Endothelial cell of umbilical vein (primary cell): ENCODE results near the gene P2RY6. TPM values are rescaled to one million over a fixed set of nuclear protein-coding genes. Genes with fewer than 3 reads are reported as not detected.

Experiments used
- BruUV-seq: library from RNA; stranded (reverse); fragments of 400-500 nt; replicated peaks from 2 replicates; lab custom pipeline; 2021; lab: Mats Ljungman, UMichigan
- CTCF ChIA-PET: fragments of 300-600, 350-600 bp; sonication (Branson Sonifier 250); formaldehyde crosslinking; loops from one replicate; lab custom pipeline; 2021; ENCODE audit warnings: antibody characterized with exemption, inconsistent platforms; lab: Charles Lee
- POLR2A ChIA-PET: fragments of 300-600, 350-600 bp; sonication (Branson Sonifier 250); formaldehyde crosslinking; loops from one replicate; lab custom pipeline; 2021; ENCODE audit warnings: antibody characterized with exemption, inconsistent platforms; lab: Charles Lee
- DNase-seq: peaks from one replicate; pipeline ENCODE4 v3.0.0-alpha.2; 2011; ENCODE audit warnings: low read depth, low spot score
- FAIRE-seq: peaks from 2 replicates; lab custom pipeline; 2011; peaks lifted over from hg19 to GRCh38; lab: Jason Lieb, UNC
- H2AFZ ChIP-seq: 2 replicates; pipeline ENCODE4 v1.6.0; 2012; ENCODE audit warnings: low read depth, low read length, control low read depth, inconsistent platforms
- H3K27ac ChIP-seq: 2 replicates; pipeline ENCODE4 v1.5.1; 2011; ENCODE audit warnings: low read depth, mild to moderate bottlenecking, control low read depth, low read length, moderate library complexity; ENCODE audit not compliant: insufficient read depth
- H3K27me3 ChIP-seq, 2 experiments: 2 replicates each; pipeline versions ENCODE4 v1.6.0 to v1.6.1; 2011; ENCODE audit warnings: low read length in 2 of 2, mixed read lengths in 1 of 2; ENCODE audit not compliant: control insufficient read depth in 2 of 2, insufficient read depth in 2 of 2
- H3K36me3 ChIP-seq, 2 experiments: 2 replicates in 1 of 2; 3 replicates in 1 of 2; pipeline ENCODE4 v1.5.1; 2011; ENCODE audit warnings: low read length in 2 of 2, mild to moderate bottlenecking in 1 of 2, moderate library complexity in 1 of 2; ENCODE audit not compliant: control insufficient read depth in 2 of 2, insufficient read depth in 2 of 2; ENCODE audit errors: extremely low read depth in 1 of 2
- H3K4me1 ChIP-seq: 3 replicates; pipeline ENCODE4 v1.5.1; 2011; ENCODE audit warnings: mild to moderate bottlenecking, low read length; ENCODE audit not compliant: control insufficient read depth, insufficient read depth; ENCODE audit errors: extremely low read depth
- H3K4me2 ChIP-seq: 2 replicates; pipeline ENCODE4 v1.6.1; 2011; ENCODE audit warnings: low read length, control low read depth, mixed read lengths; ENCODE audit not compliant: insufficient read depth
- H3K4me3 ChIP-seq, 3 experiments: fragments of 200-600 bp in 1 of 3; sonication (generic), shearing (Covaris generic) in 1 of 3; replicated peaks in 1 of 3; 2 replicates each; pipeline ENCODE4 v1.5.1; 2011 to 2016; ENCODE audit warnings: control low read depth in 3 of 3, low read length in 3 of 3, mild to moderate bottlenecking in 2 of 3, inconsistent platforms in 1 of 3, low read depth in 1 of 3, moderate library complexity in 1 of 3; ENCODE audit not compliant: insufficient read depth in 1 of 3
- H3K79me2 ChIP-seq: 2 replicates; pipeline ENCODE4 v1.6.0; 2012; ENCODE audit warnings: low read length, inconsistent platforms; ENCODE audit not compliant: control insufficient read depth, insufficient read depth
- H3K9ac ChIP-seq: replicated peaks from 2 replicates; pipeline ENCODE3; 2011; ENCODE audit warnings: low read length, control low read depth; ENCODE audit not compliant: insufficient read depth; ENCODE audit errors: extremely low read depth
- H3K9me1 ChIP-seq: replicated peaks from 3 replicates; pipeline ENCODE4 v1.6.0; 2011; ENCODE audit warnings: mild to moderate bottlenecking, low read length; ENCODE audit not compliant: control insufficient read depth, insufficient read depth; ENCODE audit errors: extremely low read depth
- H3K9me3 ChIP-seq: replicated peaks from 2 replicates; pipeline ENCODE4 v1.5.1; 2012; ENCODE audit warnings: low read length, inconsistent platforms; ENCODE audit not compliant: control insufficient read depth, insufficient read depth
- H4K20me1 ChIP-seq: replicated peaks from 2 replicates; pipeline ENCODE3; 2011; ENCODE audit warnings: mild to moderate bottlenecking, low read length; ENCODE audit not compliant: control insufficient read depth, insufficient read depth; ENCODE audit errors: extremely low read depth
- EZH2 ChIP-seq: IDR thresholded peaks from 2 replicates; pipeline ENCODE4 v1.6.1; 2012; ENCODE audit warnings: borderline replicate concordance, low read depth, mild to moderate bottlenecking, moderate library complexity, low read length, inconsistent platforms; ENCODE audit not compliant: severe bottlenecking
- FOS ChIP-seq: IDR thresholded peaks from 2 replicates; pipeline ENCODE4 v1.6.1; 2011; ENCODE audit warnings: mild to moderate bottlenecking, low read length, moderate library complexity, borderline replicate concordance; ENCODE audit not compliant: insufficient read depth
- GATA2 ChIP-seq: IDR thresholded peaks from 2 replicates; pipeline ENCODE4 v1.7.0; 2011; ENCODE audit warnings: low read depth, mild to moderate bottlenecking, moderate library complexity, mixed read lengths, low read length; ENCODE audit not compliant: insufficient read length, insufficient read depth
- JUN ChIP-seq: IDR thresholded peaks from 2 replicates; pipeline ENCODE4 v1.6.1; 2011; ENCODE audit warnings: borderline replicate concordance, low read depth; ENCODE audit not compliant: insufficient read length, insufficient read depth
- MYC ChIP-seq: IDR thresholded peaks from one replicate; pipeline ENCODE4 v1.6.1; 2011; ENCODE audit warnings: mild to moderate bottlenecking, low read depth, low read length
- POLR2A ChIP-seq: IDR thresholded peaks from 2 replicates; pipeline ENCODE4 v1.6.1; 2012; ENCODE audit warnings: low read depth, mild to moderate bottlenecking, control low read depth, low read length
- POLR2AphosphoS5 ChIP-seq: IDR thresholded peaks from 2 replicates; pipeline ENCODE4 v1.6.1; 2012; ENCODE audit warnings: low read depth, mild to moderate bottlenecking, control low read depth, low read length, moderate library complexity; ENCODE audit not compliant: insufficient read depth
- dilution Hi-C: fragments of 300-500 bp; cut with MboI; formaldehyde crosslinking; loops from one replicate; pipeline ENCODE4 v1.15.0; 2019; ENCODE audit warnings: low sequenced_read_pairs; ENCODE audit not compliant: extremely low pct_ligation_motif_present
- intact Hi-C: fragments of 100-400 bp; cut with micrococcal nuclease; formaldehyde crosslinking; loops from one replicate; pipeline ENCODE4 v1.10.0; 2022
- polyA plus RNA-seq, 4 experiments: library from polyadenylated mRNA; depleted of rRNA in 3 of 4; stranded (reverse) in 3 of 4; unstranded in 1 of 4; fragments of >200 nt; gene quantifications; 2 replicates each; pipeline versions ENCODE4 v1.2.1 to v1.2.3, GENCODE V29; 2011 to 2012; ENCODE audit warnings: missing spikeins in 1 of 4
- total RNA-seq: library from RNA; stranded (reverse); gene quantifications from 2 replicates; pipeline ENCODE4 v1.2.3, GENCODE V29; 2021
- TF ChIP-seq, protein P1 (sequence below), 2 donors: IDR thresholded peaks; 1 replicate in 1 of 2; 2 replicates in 1 of 2; pipeline ENCODE4 v1.5.1; 2011; ENCODE audit warnings: low read length in 2 of 2, mild to moderate bottlenecking in 2 of 2, moderate library complexity in 2 of 2, control low read depth in 1 of 2, inconsistent platforms in 1 of 2, low read depth in 1 of 2; ENCODE audit not compliant: insufficient read depth in 1 of 2; ENCODE audit errors: extremely low read depth in 1 of 2
- TF ChIP-seq, protein P2 (sequence below): IDR thresholded peaks from 2 replicates; pipeline ENCODE4 v1.6.1; 2011; ENCODE audit not compliant: insufficient read depth, insufficient read length

The P2RY6 gene
- total and polyA plus RNA-seq, 2 donors (not counting 3 experiments of a cell fraction or from before 2014, with no cell fraction given): 0.47 TPM; not detected in 1

- TF ChIP-seq MYC (no peak), POLR2A (no peak), POLR2AphosphoS5 (no peak), EZH2 (no peak), FOS (no peak), JUN (no peak), GATA2 (no peak)
- TF ChIP-seq, protein P1, sequence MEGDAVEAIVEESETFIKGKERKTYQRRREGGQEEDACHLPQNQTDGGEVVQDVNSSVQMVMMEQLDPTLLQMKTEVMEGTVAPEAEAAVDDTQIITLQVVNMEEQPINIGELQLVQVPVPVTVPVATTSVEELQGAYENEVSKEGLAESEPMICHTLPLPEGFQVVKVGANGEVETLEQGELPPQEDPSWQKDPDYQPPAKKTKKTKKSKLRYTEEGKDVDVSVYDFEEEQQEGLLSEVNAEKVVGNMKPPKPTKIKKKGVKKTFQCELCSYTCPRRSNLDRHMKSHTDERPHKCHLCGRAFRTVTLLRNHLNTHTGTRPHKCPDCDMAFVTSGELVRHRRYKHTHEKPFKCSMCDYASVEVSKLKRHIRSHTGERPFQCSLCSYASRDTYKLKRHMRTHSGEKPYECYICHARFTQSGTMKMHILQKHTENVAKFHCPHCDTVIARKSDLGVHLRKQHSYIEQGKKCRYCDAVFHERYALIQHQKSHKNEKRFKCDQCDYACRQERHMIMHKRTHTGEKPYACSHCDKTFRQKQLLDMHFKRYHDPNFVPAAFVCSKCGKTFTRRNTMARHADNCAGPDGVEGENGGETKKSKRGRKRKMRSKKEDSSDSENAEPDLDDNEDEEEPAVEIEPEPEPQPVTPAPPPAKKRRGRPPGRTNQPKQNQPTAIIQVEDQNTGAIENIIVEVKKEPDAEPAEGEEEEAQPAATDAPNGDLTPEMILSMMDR (IDR thresholded peaks at IDR 0.05; ENCODE audit: extremely low read depth in 1 of 2, insufficient read depth in 1 of 2, low read depth in 1 of 2, low read length in 2 of 2): no peak
- TF ChIP-seq, protein P2, sequence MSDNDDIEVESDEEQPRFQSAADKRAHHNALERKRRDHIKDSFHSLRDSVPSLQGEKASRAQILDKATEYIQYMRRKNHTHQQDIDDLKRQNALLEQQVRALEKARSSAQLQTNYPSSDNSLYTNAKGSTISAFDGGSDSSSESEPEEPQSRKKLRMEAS: no peak
- DNase-seq (no peak), FAIRE-seq (no peak)
- Histone ChIP-seq H2AFZ (no peak overlapping the region), H3K79me2 (no peaks in the 10 kb centered on the region), H3K9me3 (no peaks in the 10 kb centered on the region), H3K9ac (no peak overlapping the region), H4K20me1 (no peaks in the 10 kb centered on the region), H3K4me1 (peaks cover 2% of the 10 kb centered on the region), H3K36me3 (no peaks in the 10 kb centered on the region), H3K27ac (no peak overlapping the region), H3K4me2 (no peak overlapping the region), H3K27me3 (no peaks in the 10 kb centered on the region), H3K4me3 (no peak overlapping the region), H3K9me1 (no peaks in the 10 kb centered on the region)
- ChIA-PET CTCF (interaction anchor here (0.8 to 8.1 kb wide), 11 partner anchors 9 to 573 kb away, joined by 3 to 89 read pairs (median 6); no protein-coding TSS in a partner anchor), POLR2A (no interaction called here)
- BruUV-seq: no TSS peak
- intact Hi-C loops (no loop called here), dilution Hi-C loops (no loop called here)
Measured at GRCh38 chr11:73298233-73298632, 26.1 kb downstream of the P2RY6 start.
